Fibroblast of lung (primary cell): ENCODE measurements around the gene TWNK.

Source experiments
- CTCF ChIP-seq, 2 donors: IDR thresholded peaks in 1 of 2; conservative IDR thresholded peaks in 1 of 2; 1 replicate in 1 of 2; 2 replicates in 1 of 2; pipeline ENCODE4 v1.5.1; 2011 to 2012; ENCODE audit warnings: low read length in 2 of 2, control low read depth in 1 of 2, inconsistent platforms in 1 of 2, low read depth in 1 of 2, mild to moderate bottlenecking in 1 of 2
- EZH2 ChIP-seq: IDR thresholded peaks from 2 replicates; pipeline ENCODE4 v1.5.1; 2012; ENCODE audit warnings: low read length, control low read depth, mild to moderate bottlenecking; ENCODE audit errors: missing control alignments

DNA sequence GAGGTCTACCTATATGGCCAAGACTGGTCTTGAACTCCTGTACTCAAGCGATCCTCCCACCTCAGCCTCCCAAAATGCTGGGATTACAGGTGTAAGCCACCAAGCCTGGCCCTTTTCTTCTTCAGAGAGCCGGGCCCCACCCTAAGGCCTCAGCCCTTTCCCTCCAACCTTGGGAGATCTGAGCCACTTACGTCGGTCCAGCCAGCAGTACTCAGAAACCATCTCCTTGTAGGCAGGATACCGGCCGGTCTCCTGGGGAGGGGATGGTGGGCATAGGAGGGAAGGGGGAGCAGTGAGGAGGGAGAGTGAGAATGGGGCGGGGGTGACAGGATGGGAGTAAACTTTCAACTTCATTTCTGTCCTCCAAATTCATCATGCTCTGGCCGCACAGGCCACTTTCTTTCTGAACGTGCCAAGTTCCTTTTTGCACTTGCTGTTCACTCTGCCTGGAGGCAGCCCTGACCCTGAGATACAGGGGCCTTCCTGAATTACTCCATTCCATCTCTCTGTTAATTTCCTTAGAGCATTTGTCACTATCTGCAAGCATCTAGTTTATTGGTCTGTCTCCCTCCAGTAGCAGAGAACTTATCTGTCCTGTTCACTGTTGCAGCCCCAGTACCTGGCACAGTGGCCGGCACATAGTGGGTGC, 33.2 kb downstream of the TWNK start:
- no peak for TF ChIP-seq CTCF (conservative IDR thresholded peaks at IDR 0.05 in 1 of 2, IDR thresholded peaks at IDR 0.05 in 1 of 2; ENCODE audit: low read depth in 1 of 2, low read length in 2 of 2)
- no peak for TF ChIP-seq EZH2
